ENCODE data around the gene LMNTD1.

LMNTD1 gene

GRCh38 chr12:25529738-25530137 is 23.3 kb downstream of the LMNTD1 start:
- TF ChIP-seq CTCF (IDR thresholded peaks at IDR 0.05; ENCODE audit: low read length, missing control alignments) = no peak
- no peak overlapping the region for H3K4me3 ChIP-seq (replicated peaks; ENCODE audit: low read depth, low read length)
- peak; percentile 24 for DNase-seq (ENCODE audit: low read depth)

DNA sequence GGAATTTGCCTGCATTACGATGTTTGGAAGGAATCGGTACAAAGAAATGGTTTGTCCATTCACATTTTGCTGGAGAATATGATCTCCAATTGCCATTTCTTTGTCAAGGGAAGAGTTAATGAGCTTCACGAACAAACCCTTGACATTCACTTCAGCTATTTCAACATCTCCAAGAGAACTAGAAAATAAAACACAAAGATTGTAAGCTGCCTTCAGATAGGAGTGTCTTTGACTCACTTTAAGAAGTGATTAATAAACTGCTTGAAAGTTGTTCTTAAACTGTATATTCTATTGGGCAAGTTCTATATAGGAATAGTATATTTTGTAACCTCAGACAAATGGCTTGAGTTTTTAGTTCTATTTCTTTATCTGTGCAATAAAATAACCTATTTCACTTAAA is 26.3 kb downstream of the LMNTD1 start:
- DNase-seq (ENCODE audit: low read depth) = no peak
- TF ChIP-seq CTCF (IDR thresholded peaks at IDR 0.05; ENCODE audit: low read length, missing control alignments) = no peak
- no peak overlapping the region for H3K4me3 ChIP-seq (replicated peaks; ENCODE audit: low read depth, low read length)

DNA sequence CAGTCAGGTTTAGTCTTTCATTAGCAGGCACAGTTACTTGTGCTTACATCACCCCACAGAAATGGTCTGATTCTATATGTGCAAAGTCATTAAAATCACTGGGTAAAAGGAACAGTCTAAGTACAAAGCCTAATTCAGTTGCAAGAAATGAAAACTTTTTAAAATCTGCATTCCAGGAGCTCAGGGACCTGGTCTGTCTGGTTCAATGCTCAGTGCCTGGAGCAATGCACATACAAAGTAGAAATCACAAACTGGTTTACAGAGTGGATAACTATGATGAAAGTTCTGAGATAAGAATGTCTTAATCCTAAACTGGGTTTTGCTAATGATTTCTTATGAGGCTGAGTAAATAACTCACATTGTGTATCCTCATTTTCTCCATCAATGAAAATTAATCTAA is 28.7 kb downstream of the LMNTD1 start:
- H3K4me3 ChIP-seq (replicated peaks; ENCODE audit: low read depth, low read length) = no peak overlapping the region
- no peak for TF ChIP-seq CTCF (IDR thresholded peaks at IDR 0.05; ENCODE audit: low read length, missing control alignments)
- no peak for DNase-seq (ENCODE audit: low read depth)

GRCh38 chr12:25521625-25522256 is 31.3 kb downstream of the LMNTD1 start:
- no peak for TF ChIP-seq CTCF (IDR thresholded peaks at IDR 0.05; ENCODE audit: low read length, missing control alignments)
- no peak overlapping the region for H3K4me3 ChIP-seq (replicated peaks; ENCODE audit: low read depth, low read length)
- no peak for DNase-seq (ENCODE audit: low read depth)

DNA sequence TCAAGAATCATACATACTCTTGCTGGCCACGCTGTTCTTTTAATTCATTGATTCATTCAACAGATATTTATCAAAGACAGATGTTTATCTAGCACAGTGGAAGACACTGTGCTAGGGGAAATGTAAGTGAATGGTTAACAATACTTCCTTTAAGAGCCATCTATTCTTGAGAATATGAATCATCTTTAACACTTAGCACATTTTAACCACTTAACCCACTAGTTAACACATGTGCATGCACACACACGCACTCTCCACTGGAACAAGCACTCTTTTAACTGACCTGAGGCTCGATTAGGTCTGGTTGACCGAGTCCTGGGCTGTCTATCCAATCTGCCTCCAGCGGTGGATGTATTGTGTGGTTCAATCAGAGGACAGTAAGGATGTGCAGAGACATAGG is 34.6 kb downstream of the LMNTD1 start:
- no peak overlapping the region for H3K4me3 ChIP-seq (replicated peaks; ENCODE audit: low read depth, low read length)
- no peak for TF ChIP-seq CTCF (IDR thresholded peaks at IDR 0.05; ENCODE audit: low read length, missing control alignments)
- no peak for DNase-seq (ENCODE audit: low read depth)

GRCh38 chr12:25504744-25505143 is 48.3 kb downstream of the LMNTD1 start:
- no peak for TF ChIP-seq CTCF (IDR thresholded peaks at IDR 0.05; ENCODE audit: low read length, missing control alignments)
- H3K4me3 ChIP-seq (replicated peaks; ENCODE audit: low read depth, low read length) = no peak overlapping the region
- DNase-seq (ENCODE audit: low read depth) = no peak

DNA sequence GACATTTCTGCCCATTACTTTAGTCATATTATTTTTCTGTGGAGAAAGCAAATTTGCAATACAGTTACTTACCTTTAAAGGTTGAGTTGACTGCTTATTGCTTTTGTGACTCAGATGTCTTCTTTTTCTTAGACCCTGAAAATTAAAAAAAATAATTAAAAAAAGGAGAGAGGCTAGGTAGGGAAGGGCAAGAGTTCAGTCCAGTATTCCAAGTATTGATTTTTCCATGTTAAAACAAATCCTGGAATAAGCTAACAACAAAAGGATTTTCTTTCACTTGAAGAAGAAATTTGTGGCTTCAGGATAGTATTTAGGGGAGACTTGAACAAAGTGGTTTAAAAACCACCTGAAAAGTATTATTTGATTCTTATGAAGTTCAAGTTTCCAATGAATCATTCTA is 49.4 kb downstream of the LMNTD1 start:
- no peak for TF ChIP-seq CTCF (IDR thresholded peaks at IDR 0.05; ENCODE audit: low read length, missing control alignments)
- no peak for DNase-seq (ENCODE audit: low read depth)
- no peak overlapping the region for H3K4me3 ChIP-seq (replicated peaks; ENCODE audit: low read depth, low read length)

Data from fibroblast of pulmonary artery (primary cell).